ENCODE data around the gene LY6G5C. TPM values are rescaled to one million over a fixed set of nuclear protein-coding genes. Genes with fewer than 3 reads are reported as not detected.

The LY6G5C gene
- total RNA-seq, 1 experiment from 2014 or later: not detected

Other genes starting within 250 kb of the LY6G5C start
- 12.2 and 14.5 TPM in 2 replicates for gene MICB, start 182.9 kb downstream of the LY6G5C start, total RNA-seq (2014; rRNA removed; shearing (Covaris generic))
- not detected in 2 replicates for gene MCCD1, start 152.1 kb downstream of the LY6G5C start, total RNA-seq (2014; rRNA removed; shearing (Covaris generic))
- 580 and 595 TPM in 2 replicates for gene DDX39B, start 139.1 kb downstream of the LY6G5C start, total RNA-seq (2014; rRNA removed; shearing (Covaris generic))
- gene ATP6V1G2, start 134.5 kb downstream of the LY6G5C start, total RNA-seq (2014; rRNA removed; shearing (Covaris generic)): 0.60 TPM in 1 of 2 replicates, not detected in the other
- gene NFKBIL1, start 133.5 kb downstream of the LY6G5C start, total RNA-seq (2014; rRNA removed; shearing (Covaris generic)): 12.9 and 13.6 TPM in 2 replicates
- gene LTA, start 108.8 kb downstream of the LY6G5C start, total RNA-seq (2014; rRNA removed; shearing (Covaris generic)): not detected in 2 replicates
- not detected in 2 replicates for gene TNF, start 105.5 kb downstream of the LY6G5C start, total RNA-seq (2014; rRNA removed; shearing (Covaris generic))
- not detected in 2 replicates for gene LTB, start 98.6 kb downstream of the LY6G5C start, total RNA-seq (2014; rRNA removed; shearing (Covaris generic))
- not detected in 2 replicates for gene LST1, start 94.8 kb downstream of the LY6G5C start, total RNA-seq (2014; rRNA removed; shearing (Covaris generic))
- not detected in 2 replicates for gene NCR3, start 88.1 kb downstream of the LY6G5C start, total RNA-seq (2014; rRNA removed; shearing (Covaris generic))
- gene AIF1, start 65.8 kb downstream of the LY6G5C start, total RNA-seq (2014; rRNA removed; shearing (Covaris generic)): not detected in 2 replicates
- 26.2 and 36.1 TPM in 2 replicates for gene PRRC2A, start 60.4 kb downstream of the LY6G5C start, total RNA-seq (2014; rRNA removed; shearing (Covaris generic))
- 122 and 138 TPM in 2 replicates for gene BAG6, start 28.4 kb downstream of the LY6G5C start, total RNA-seq (2014; rRNA removed; shearing (Covaris generic))
- 0.91 and 1.1 TPM in 2 replicates for gene APOM, start 25.2 kb downstream of the LY6G5C start, total RNA-seq (2014; rRNA removed; shearing (Covaris generic))
- 19.3 and 20.8 TPM in 2 replicates for gene C6orf47, start 20.3 kb downstream of the LY6G5C start, total RNA-seq (2014; rRNA removed; shearing (Covaris generic))
- 13.4 and 15.9 TPM in 2 replicates for gene GPANK1, start 16.1 kb downstream of the LY6G5C start, total RNA-seq (2014; rRNA removed; shearing (Covaris generic))
- gene CSNK2B, start 15.0 kb downstream of the LY6G5C start, total RNA-seq (2014; rRNA removed; shearing (Covaris generic)): 443 and 553 TPM in 2 replicates
- not detected in 2 replicates for gene LY6G5B, start 11.1 kb downstream of the LY6G5C start, total RNA-seq (2014; rRNA removed; shearing (Covaris generic))
- 28.0 and 34.6 TPM in 2 replicates for gene ABHD16A, start 22.3 kb upstream of the LY6G5C start, total RNA-seq (2014; rRNA removed; shearing (Covaris generic))
- not detected in 2 replicates for gene LY6G6F, start 25.8 kb upstream of the LY6G5C start, total RNA-seq (2014; rRNA removed; shearing (Covaris generic))
- not detected in 2 replicates for gene LY6G6D, start 34.3 kb upstream of the LY6G5C start, total RNA-seq (2014; rRNA removed; shearing (Covaris generic))
- not detected in 2 replicates for gene LY6G6C, start 40.7 kb upstream of the LY6G5C start, total RNA-seq (2014; rRNA removed; shearing (Covaris generic))
- gene MPIG6B, start 42.3 kb upstream of the LY6G5C start, total RNA-seq (2014; rRNA removed; shearing (Covaris generic)): not detected in 2 replicates
- 75.2 and 101 TPM in 2 replicates for gene DDAH2, start 48.2 kb upstream of the LY6G5C start, total RNA-seq (2014; rRNA removed; shearing (Covaris generic))
- gene CLIC1, start 55.5 kb upstream of the LY6G5C start, total RNA-seq (2014; rRNA removed; shearing (Covaris generic)): 710 and 730 TPM in 2 replicates
- gene MSH5, start 58.9 kb upstream of the LY6G5C start, total RNA-seq (2014; rRNA removed; shearing (Covaris generic)): 5.3 and 10.8 TPM in 2 replicates
- gene SAPCD1, start 81.6 kb upstream of the LY6G5C start, total RNA-seq (2014; rRNA removed; shearing (Covaris generic)): 0.21 and 2.8 TPM in 2 replicates
- 0.37 and 2.2 TPM in 2 replicates for gene VWA7, start 96.3 kb upstream of the LY6G5C start, total RNA-seq (2014; rRNA removed; shearing (Covaris generic))
- 37.3 and 37.5 TPM in 2 replicates for gene VARS1, start 114.7 kb upstream of the LY6G5C start, total RNA-seq (2014; rRNA removed; shearing (Covaris generic))
- gene LSM2, start 125.9 kb upstream of the LY6G5C start, total RNA-seq (2014; rRNA removed; shearing (Covaris generic)): 108 and 123 TPM in 2 replicates
- 0.85 and 1.0 TPM in 2 replicates for gene HSPA1L, start 134.2 kb upstream of the LY6G5C start, total RNA-seq (2014; rRNA removed; shearing (Covaris generic))
- 29.8 and 31.5 TPM in 2 replicates for gene HSPA1A, start 134.5 kb upstream of the LY6G5C start, total RNA-seq (2014; rRNA removed; shearing (Covaris generic))
- gene HSPA1B, start 146.7 kb upstream of the LY6G5C start, total RNA-seq (2014; rRNA removed; shearing (Covaris generic)): 84.4 and 109 TPM in 2 replicates
- gene NEU1, start 181.8 kb upstream of the LY6G5C start, total RNA-seq (2014; rRNA removed; shearing (Covaris generic)): 91.5 and 101 TPM in 2 replicates
- not detected in 2 replicates for gene SLC44A4, start 197.9 kb upstream of the LY6G5C start, total RNA-seq (2014; rRNA removed; shearing (Covaris generic))
- 44.6 and 49.6 TPM in 2 replicates for gene EHMT2, start 216.6 kb upstream of the LY6G5C start, total RNA-seq (2014; rRNA removed; shearing (Covaris generic))
- 0.62 and 0.70 TPM in 2 replicates for gene ZBTB12, start 221.0 kb upstream of the LY6G5C start, total RNA-seq (2014; rRNA removed; shearing (Covaris generic))
- gene C2, start 246.7 kb upstream of the LY6G5C start, total RNA-seq (2014; rRNA removed; shearing (Covaris generic)): 0.75 TPM in 1 of 2 replicates, not detected in the other